Liver (tissue), 3 donors: Measurements from ENCODE around the gene RELN.

Source experiments
- CTCF ChIP-seq: fragments of 150-350 bp; IDR thresholded peaks from 2 replicates; pipeline ENCODE4 v1.5.1; 2017; ENCODE audit warnings: improper control_type of control experiment, low read depth, low read length; ENCODE audit not compliant: missing input control
- HNF4G ChIP-seq: IDR thresholded peaks from 2 replicates; pipeline ENCODE4 v1.6.1; 2016; ENCODE audit warnings: antibody characterized with exemption
- MAX ChIP-seq: IDR thresholded peaks from 2 replicates; pipeline ENCODE4 v1.6.1; 2016; ENCODE audit warnings: antibody characterized with exemption
- RAD21 ChIP-seq, 2 donors: IDR thresholded peaks; 2 replicates each; pipeline ENCODE4 v1.6.1; 2016; ENCODE audit warnings: antibody characterized with exemption in 2 of 2, mild to moderate bottlenecking in 2 of 2
- TAF1 ChIP-seq: conservative IDR thresholded peaks from 2 replicates; pipeline ENCODE4 v1.6.1; 2016; ENCODE audit warnings: antibody characterized with exemption, mild to moderate bottlenecking
- YY1 ChIP-seq: IDR thresholded peaks from 2 replicates; pipeline ENCODE4 v1.6.1; 2016; ENCODE audit warnings: antibody characterized with exemption, mild to moderate bottlenecking
- donor health status: healthy.
- donor health status: healthy.

- TF ChIP-seq CTCF = no peak
- no peak for TF ChIP-seq HNF4G
- TF ChIP-seq MAX = no peak
- no peak for TF ChIP-seq YY1
- no peak for TF ChIP-seq TAF1
- TF ChIP-seq RAD21 (IDR thresholded peaks at IDR 0.05) = no peak
Measured at GRCh38 chr7:103574576-103574975, 414.9 kb downstream of the RELN start.
